A172 (cell line): ENCODE data around the gene FAT1. TPM values are rescaled to one million over a fixed set of nuclear protein-coding genes. Genes with fewer than 3 reads are reported as not detected.
A peak's percentile ranks its signal among the peaks of the same experiment; 100 is the strongest.

Experiments
- DNase-seq: peaks from one replicate; pipeline ENCODE4 v3.0.0-alpha.2; 2015; ENCODE audit warnings: low spot score
- total RNA-seq: library from RNA; depleted of rRNA; stranded (reverse); fragments of >200 nt; shearing (Covaris generic); gene quantifications from 2 replicates; pipeline ENCODE4 v1.2.3, GENCODE V29; 2014

The FAT1 gene
- total RNA-seq, 1 experiment from 2014 or later = 128 TPM

GRCh38 chr4:186622788-186623464 is 100.7 kb downstream of the FAT1 start:
- peak; percentile 76 for DNase-seq

- peak; percentile 86 for DNase-seq
Measured at GRCh38 chr4:186621959-186622553, 101.6 kb downstream of the FAT1 start.

GRCh38 chr4:186619088-186619487 is 104.6 kb downstream of the FAT1 start:
- no peak for DNase-seq

GRCh38 chr4:186617921-186618320 is 105.7 kb downstream of the FAT1 start:
- DNase-seq = no peak

GRCh38 chr4:186607490-186607889 is 116.2 kb downstream of the FAT1 start:
- no peak for DNase-seq

- no peak for DNase-seq
Measured at GRCh38 chr4:186606591-186606992, 117.1 kb downstream of the FAT1 start.

- no peak for DNase-seq
Measured at GRCh38 chr4:186605261-186605865, 118.3 kb downstream of the FAT1 start.

- DNase-seq = no peak
Measured at GRCh38 chr4:186604124-186604807, 119.4 kb downstream of the FAT1 start.

- no peak for DNase-seq
Measured at GRCh38 chr4:186602978-186603377, 120.7 kb downstream of the FAT1 start.

GRCh38 chr4:186599483-186599882 is 124.2 kb downstream of the FAT1 start:
- DNase-seq = no peak

- no peak for DNase-seq
Measured at GRCh38 chr4:186598686-186599085, 125.0 kb downstream of the FAT1 start.

- DNase-seq = no peak
Measured at GRCh38 chr4:186596850-186597390, 126.7 kb downstream of the FAT1 start.

- no peak for DNase-seq
Measured at GRCh38 chr4:186596346-186596745, 127.3 kb downstream of the FAT1 start.

- no peak for DNase-seq
Measured at GRCh38 chr4:186593587-186593973, 130.1 kb downstream of the FAT1 start.

- no peak for DNase-seq
Measured at GRCh38 chr4:186592966-186593586, 130.6 kb downstream of the FAT1 start.

GRCh38 chr4:186592445-186592844 is 131.2 kb downstream of the FAT1 start:
- no peak for DNase-seq

GRCh38 chr4:186591651-186592050 is 132.0 kb downstream of the FAT1 start:
- no peak for DNase-seq

GRCh38 chr4:186588503-186588902 is 135.2 kb downstream of the FAT1 start:
- DNase-seq = no peak

- peak; percentile 49 for DNase-seq
Measured at GRCh38 chr4:186587416-186588018, 136.1 kb downstream of the FAT1 start.

- DNase-seq = no peak
Measured at GRCh38 chr4:186586205-186586604, 137.5 kb downstream of the FAT1 start.

GRCh38 chr4:186584912-186585311 is 138.7 kb downstream of the FAT1 start:
- DNase-seq = no peak

- no peak for DNase-seq
Measured at GRCh38 chr4:186581421-186581820, 142.2 kb downstream of the FAT1 start.
